Measurements from ENCODE around the gene HERPUD1. TPM values are rescaled to one million over a fixed set of nuclear protein-coding genes. Genes with fewer than 3 reads are reported as not detected.
"Not testable (repeated sequence)": the region's sequence is repeated elsewhere in the genome, so short reads cannot be mapped to it uniquely, and the experiment has no call there.

The HERPUD1 gene
- total RNA-seq, 1 donor from 2014 or later, result 97.7 TPM

DNA sequence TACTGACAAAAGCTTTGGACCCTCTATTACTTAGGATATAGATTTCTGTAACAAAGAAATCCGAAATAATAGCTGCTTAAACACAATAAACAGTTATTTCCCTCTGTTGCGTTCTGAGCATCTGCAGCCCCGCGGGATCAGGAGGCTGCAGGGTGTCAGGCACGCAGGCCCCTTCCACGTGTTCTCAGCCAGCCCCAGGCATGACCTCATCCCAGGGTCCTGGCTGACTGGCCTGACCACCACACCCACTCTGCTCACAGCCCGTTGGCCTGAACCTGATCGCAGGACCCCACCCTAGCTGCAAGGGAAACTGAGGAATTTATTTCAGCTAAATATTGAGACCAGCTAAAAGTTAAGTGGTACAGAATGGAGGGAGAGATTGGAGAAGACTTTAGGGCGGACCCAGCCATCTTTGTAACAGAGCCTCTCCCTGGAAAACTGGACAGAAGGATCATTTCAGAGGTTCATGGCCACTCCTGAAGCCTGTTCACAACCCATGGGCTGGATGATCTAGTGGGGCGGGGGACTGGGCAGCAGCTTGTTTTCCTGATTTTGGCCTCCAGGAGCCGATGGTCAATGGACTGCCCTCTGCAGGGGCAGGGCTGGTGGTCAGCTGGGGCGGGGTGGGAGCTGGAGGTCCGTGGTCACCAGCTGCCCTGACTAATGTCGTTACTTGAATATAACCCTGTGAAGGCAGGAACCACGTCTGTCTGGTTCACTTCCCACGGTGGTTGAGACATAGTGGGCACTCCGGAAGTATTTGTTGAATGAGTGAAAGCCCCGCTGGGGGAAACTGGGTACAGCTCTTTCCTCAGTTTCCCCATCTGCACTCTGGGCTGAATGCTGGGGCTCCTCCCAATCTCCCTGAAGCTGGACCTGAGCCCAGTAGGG lies 40.7 kb downstream of the HERPUD1 start:
- Histone ChIP-seq H3K27ac (no peak overlapping the region), H3K4me1 (no peaks in the 10 kb centered on the region), H3K9me3 (no peaks in the 10 kb centered on the region), H3K4me3 (no peak overlapping the region), H3K36me3 (no peaks in the 10 kb centered on the region), H3K27me3 (no peaks in the 10 kb centered on the region)
- no peak for DNase-seq (ENCODE audit: extremely low spot score in 2 of 2)
- TF ChIP-seq POLR2A (IDR thresholded peaks at IDR 0.05) (no peak), POLR2AphosphoS5 (IDR thresholded peaks at IDR 0.05; ENCODE audit: insufficient read depth in 1 of 2, low read depth in 1 of 2) (no peak)
- TF ChIP-seq, protein P1, sequence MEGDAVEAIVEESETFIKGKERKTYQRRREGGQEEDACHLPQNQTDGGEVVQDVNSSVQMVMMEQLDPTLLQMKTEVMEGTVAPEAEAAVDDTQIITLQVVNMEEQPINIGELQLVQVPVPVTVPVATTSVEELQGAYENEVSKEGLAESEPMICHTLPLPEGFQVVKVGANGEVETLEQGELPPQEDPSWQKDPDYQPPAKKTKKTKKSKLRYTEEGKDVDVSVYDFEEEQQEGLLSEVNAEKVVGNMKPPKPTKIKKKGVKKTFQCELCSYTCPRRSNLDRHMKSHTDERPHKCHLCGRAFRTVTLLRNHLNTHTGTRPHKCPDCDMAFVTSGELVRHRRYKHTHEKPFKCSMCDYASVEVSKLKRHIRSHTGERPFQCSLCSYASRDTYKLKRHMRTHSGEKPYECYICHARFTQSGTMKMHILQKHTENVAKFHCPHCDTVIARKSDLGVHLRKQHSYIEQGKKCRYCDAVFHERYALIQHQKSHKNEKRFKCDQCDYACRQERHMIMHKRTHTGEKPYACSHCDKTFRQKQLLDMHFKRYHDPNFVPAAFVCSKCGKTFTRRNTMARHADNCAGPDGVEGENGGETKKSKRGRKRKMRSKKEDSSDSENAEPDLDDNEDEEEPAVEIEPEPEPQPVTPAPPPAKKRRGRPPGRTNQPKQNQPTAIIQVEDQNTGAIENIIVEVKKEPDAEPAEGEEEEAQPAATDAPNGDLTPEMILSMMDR (IDR thresholded peaks at IDR 0.05), result no peak
- intact Hi-C loops (cut with DNase I), result no loop called here

DNA sequence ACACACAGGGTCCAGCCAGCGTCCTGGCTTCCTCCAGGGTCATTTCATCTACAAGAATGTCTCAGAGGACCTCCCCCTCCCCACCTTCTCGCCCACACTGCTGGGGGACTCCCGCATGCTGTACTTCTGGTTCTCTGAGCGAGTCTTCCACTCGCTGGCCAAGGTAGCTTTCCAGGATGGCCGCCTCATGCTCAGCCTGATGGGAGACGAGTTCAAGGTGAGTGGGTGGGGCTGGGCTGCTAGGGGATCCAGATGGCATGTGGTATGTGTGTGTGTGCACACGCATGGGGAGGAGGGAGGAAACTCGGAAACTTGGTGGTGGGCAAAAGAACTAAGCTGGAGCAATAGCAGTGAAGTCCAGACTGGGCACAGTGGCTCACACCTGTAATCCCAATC lies 41.4 kb downstream of the HERPUD1 start:
- H3K4me3 ChIP-seq, result no peak overlapping the region
- TF ChIP-seq POLR2AphosphoS5 (IDR thresholded peaks at IDR 0.05; ENCODE audit: insufficient read depth in 1 of 2, low read depth in 1 of 2), result no peak
- no peak for TF ChIP-seq POLR2A (IDR thresholded peaks at IDR 0.05)
- TF ChIP-seq, protein P1 (IDR thresholded peaks at IDR 0.05), result no peak
- intact Hi-C loops (cut with DNase I), result no loop called here

GRCh38 chr16:56973899-56974298 lies 42.0 kb downstream of the HERPUD1 start:
- H3K27ac ChIP-seq; H3K4me3 ChIP-seq; H3K9me3 ChIP-seq; H3K36me3 ChIP-seq; intact Hi-C loops (cut with DNase I); H3K4me1 ChIP-seq; DNase-seq (ENCODE audit: extremely low spot score in 2 of 2); H3K27me3 ChIP-seq: not testable (repeated sequence)

More for the DNA sequence above, 41.4 kb downstream of the HERPUD1 start:
- no peak for DNase-seq (ENCODE audit: extremely low spot score in 2 of 2)
- Histone ChIP-seq H3K36me3 (no peaks in the 10 kb centered on the region), H3K4me1 (no peaks in the 10 kb centered on the region), H3K27me3 (no peaks in the 10 kb centered on the region), H3K9me3 (no peaks in the 10 kb centered on the region), H3K27ac (no peak overlapping the region)

- intact Hi-C loops (cut with DNase I), result no loop called here
Observed at GRCh38 chr16:56974549-56975300, 42.8 kb downstream of the HERPUD1 start.

DNA sequence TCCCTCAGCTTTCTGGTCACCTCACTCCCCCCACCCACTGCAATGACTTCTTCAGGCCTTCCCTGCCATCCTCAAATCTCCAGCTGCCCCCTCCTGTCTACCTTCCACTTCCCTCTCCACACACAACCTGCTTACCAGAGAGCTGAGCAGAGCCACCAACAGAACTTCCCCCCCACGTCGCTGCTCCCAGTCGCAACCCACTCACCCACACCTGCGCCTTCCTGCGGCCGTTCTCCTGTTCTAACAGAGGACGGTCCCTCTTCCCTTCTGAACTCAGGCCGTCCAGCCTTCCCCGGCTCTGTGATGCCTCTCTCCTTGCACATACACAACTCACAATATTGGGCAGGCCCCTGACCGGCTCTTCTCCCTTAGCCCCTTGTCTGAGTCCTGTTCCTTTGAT lies 43.8 kb downstream of the HERPUD1 start:
- Histone ChIP-seq H3K27ac (no peak overlapping the region), H3K36me3 (no peaks in the 10 kb centered on the region), H3K27me3 (no peaks in the 10 kb centered on the region), H3K9me3 (no peaks in the 10 kb centered on the region), H3K4me1 (no peaks in the 10 kb centered on the region), H3K4me3 (no peak overlapping the region)
- no peak for DNase-seq (ENCODE audit: extremely low spot score in 2 of 2)
- intact Hi-C loops (cut with DNase I), result no loop called here
- TF ChIP-seq POLR2AphosphoS5 (IDR thresholded peaks at IDR 0.05; ENCODE audit: insufficient read depth in 1 of 2, low read depth in 1 of 2) (no peak), POLR2A (IDR thresholded peaks at IDR 0.05) (no peak)
- TF ChIP-seq, protein P1 (IDR thresholded peaks at IDR 0.05), result no peak

More at GRCh38 chr16:56974549-56975300, 42.8 kb downstream of the HERPUD1 start:
- Histone ChIP-seq H3K9me3 (no peaks in the 10 kb centered on the region), H3K27me3 (no peaks in the 10 kb centered on the region), H3K36me3 (no peaks in the 10 kb centered on the region), H3K4me1 (no peaks in the 10 kb centered on the region), H3K27ac (no peak overlapping the region), H3K4me3 (no peak overlapping the region)
- DNase-seq (ENCODE audit: extremely low spot score in 2 of 2), result no peak
- TF ChIP-seq, protein P1 (IDR thresholded peaks at IDR 0.05), result no peak
- TF ChIP-seq POLR2AphosphoS5 (IDR thresholded peaks at IDR 0.05; ENCODE audit: insufficient read depth in 1 of 2, low read depth in 1 of 2) (no peak), POLR2A (IDR thresholded peaks at IDR 0.05) (no peak)

Measured in vagina (tissue), 2 donors.